SH-SY5Y (cell line): ENCODE results near the gene TUBGCP3.

Experiments
- GATA2 ChIP-seq: IDR thresholded peaks from 2 replicates; pipeline ENCODE4 v1.6.1; 2011; ENCODE audit warnings: mild to moderate bottlenecking, low read depth, low read length
- GATA3 ChIP-seq: IDR thresholded peaks from 2 replicates; pipeline ENCODE4 v1.6.1; 2011; ENCODE audit warnings: low read depth, mild to moderate bottlenecking, low read length, moderate library complexity

DNA sequence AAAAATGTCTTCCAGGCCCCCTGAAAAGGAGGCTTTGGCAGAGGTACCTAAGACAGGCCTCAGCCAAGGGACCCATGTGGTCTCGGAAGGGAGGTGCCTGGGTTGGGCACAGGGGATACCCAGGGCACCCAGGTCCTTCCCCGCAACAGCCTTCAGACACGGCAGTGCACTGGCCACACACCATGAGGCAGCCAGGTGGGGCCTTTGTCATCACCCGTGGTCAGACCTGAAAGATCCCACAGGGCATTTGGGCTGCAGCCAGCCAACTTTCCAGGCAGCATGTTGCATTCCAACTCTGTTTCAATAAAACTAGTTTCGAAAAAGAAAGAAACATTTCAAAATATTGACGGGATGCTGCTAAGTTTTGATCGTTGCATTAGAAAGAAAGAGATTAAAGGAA, 4.7 kb upstream of the TUBGCP3 start:
- TF ChIP-seq GATA2, result no peak
- TF ChIP-seq GATA3, result no peak
